ENCODE results near the gene MAS1. TPM values are rescaled to one million over a fixed set of nuclear protein-coding genes. Genes with fewer than 3 reads are reported as not detected.

The MAS1 gene
- total and polyA plus RNA-seq, 4 donors: under 0.01 TPM; not detected in 3

GRCh38 chr6:159893064-159893463 is 2.3 kb downstream of the MAS1 start:
- Histone ChIP-seq H3K27me3 (ENCODE audit: control insufficient read depth in 4 of 4, insufficient read depth in 4 of 4, low read length in 3 of 4) (peaks cover 0 to 2% (median 0%) of the 10 kb centered on the region in 4 donors), H3K4me3 (ENCODE audit: low read depth in 1 of 3, low read length in 3 of 3) (no peak overlapping the region), H3K27ac (ENCODE audit: low read depth in 1 of 2, low read length in 2 of 2) (no peak overlapping the region), H3K9me3 (ENCODE audit: control insufficient read depth in 4 of 4, low read length in 3 of 4) (no peaks in the 10 kb centered on the region), H3K4me1 (ENCODE audit: control insufficient read depth in 4 of 4, insufficient read depth in 4 of 4, low read length in 3 of 4) (no peaks in the 10 kb centered on the region), H3K9ac (ENCODE audit: low read depth in 1 of 2, low read length in 2 of 2) (no peak overlapping the region), H3K36me3 (ENCODE audit: control insufficient read depth in 4 of 4, insufficient read depth in 3 of 4, low read depth in 1 of 4, low read length in 3 of 4) (no peaks in the 10 kb centered on the region)
- WGBS: 93% methylated on average over 3 of the region's 3 CpGs
- no peak for TF ChIP-seq CTCF (IDR thresholded peaks at IDR 0.05; ENCODE audit: low read depth, low read length, missing input control)
- no peak for TF ChIP-seq RXRA (IDR thresholded peaks at IDR 0.05)
- TF ChIP-seq JUND (IDR thresholded peaks at IDR 0.05): no peak
- TF ChIP-seq ZBTB33 (IDR thresholded peaks at IDR 0.05): no peak
- TF ChIP-seq HNF4A (conservative IDR thresholded peaks at IDR 0.05): no peak
- no peak for TF ChIP-seq EGR1 (IDR thresholded peaks at IDR 0.05; ENCODE audit: low read depth in 2 of 2)
- no peak for TF ChIP-seq RAD21 (IDR thresholded peaks at IDR 0.05)
- TF ChIP-seq FOXA1 (IDR thresholded peaks at IDR 0.05): no peak
- no peak for TF ChIP-seq FOXA2 (IDR thresholded peaks at IDR 0.05)
- TF ChIP-seq MAX (IDR thresholded peaks at IDR 0.05): no peak
- no peak for TF ChIP-seq SP1 (IDR thresholded peaks at IDR 0.05)
- no peak for TF ChIP-seq NR2F2 (IDR thresholded peaks at IDR 0.05)
- no peak for TF ChIP-seq HNF4G (IDR thresholded peaks at IDR 0.05)
- DNase-seq (ENCODE audit: low spot score): no peak

GRCh38 chr6:159894991-159895390 is 4.2 kb downstream of the MAS1 start:
- H3K4me1 ChIP-seq (ENCODE audit: control insufficient read depth in 4 of 4, insufficient read depth in 4 of 4, low read length in 3 of 4): no peaks in the 10 kb centered on the region
- DNase-seq (ENCODE audit: low spot score): no peak
- no peaks in the 10 kb centered on the region for H3K36me3 ChIP-seq (ENCODE audit: control insufficient read depth in 4 of 4, insufficient read depth in 3 of 4, low read depth in 1 of 4, low read length in 3 of 4)
- 73% methylated on average over 4 of the region's 4 CpGs for WGBS
- TF ChIP-seq YY1 (IDR thresholded peaks at IDR 0.05) (no peak), CTCF (IDR thresholded peaks at IDR 0.05; ENCODE audit: low read depth, low read length, missing input control) (no peak), MAX (IDR thresholded peaks at IDR 0.05) (no peak), REST (IDR thresholded peaks at IDR 0.05) (no peak), SP1 (IDR thresholded peaks at IDR 0.05) (no peak), ZBTB33 (IDR thresholded peaks at IDR 0.05) (no peak), JUND (IDR thresholded peaks at IDR 0.05) (no peak), HNF4G (IDR thresholded peaks at IDR 0.05) (no peak), RAD21 (IDR thresholded peaks at IDR 0.05) (no peak), TAF1 (conservative IDR thresholded peaks at IDR 0.05) (no peak), NR2F2 (IDR thresholded peaks at IDR 0.05) (no peak), FOXA1 (IDR thresholded peaks at IDR 0.05) (no peak), FOXA2 (IDR thresholded peaks at IDR 0.05) (no peak), RXRA (IDR thresholded peaks at IDR 0.05) (no peak), EGR1 (IDR thresholded peaks at IDR 0.05; ENCODE audit: low read depth in 2 of 2) (no peak), ATF3 (IDR thresholded peaks at IDR 0.05) (no peak), GABPA (IDR thresholded peaks at IDR 0.05 in 1 of 2, conservative IDR thresholded peaks at IDR 0.05 in 1 of 2) (no peak)
- H3K9ac ChIP-seq (ENCODE audit: low read depth in 1 of 2, low read length in 2 of 2): no peak overlapping the region
- no peak overlapping the region for H3K27ac ChIP-seq (ENCODE audit: low read depth in 1 of 2, low read length in 2 of 2)
- no peaks in the 10 kb centered on the region for H3K9me3 ChIP-seq (ENCODE audit: control insufficient read depth in 4 of 4, low read length in 3 of 4)
- no peaks in the 10 kb centered on the region for H3K27me3 ChIP-seq (ENCODE audit: control insufficient read depth in 4 of 4, insufficient read depth in 4 of 4, low read length in 3 of 4)
- H3K4me3 ChIP-seq (ENCODE audit: low read depth in 1 of 3, low read length in 3 of 3): no peak overlapping the region

Measured in liver (tissue), 9 donors.